Measurements from ENCODE around the gene SST. TPM values are rescaled to one million over a fixed set of nuclear protein-coding genes. Genes with fewer than 3 reads are reported as not detected.

The SST gene
- not detected in 2 replicates for total RNA-seq (2014; rRNA removed; shearing (Covaris generic))

DNA sequence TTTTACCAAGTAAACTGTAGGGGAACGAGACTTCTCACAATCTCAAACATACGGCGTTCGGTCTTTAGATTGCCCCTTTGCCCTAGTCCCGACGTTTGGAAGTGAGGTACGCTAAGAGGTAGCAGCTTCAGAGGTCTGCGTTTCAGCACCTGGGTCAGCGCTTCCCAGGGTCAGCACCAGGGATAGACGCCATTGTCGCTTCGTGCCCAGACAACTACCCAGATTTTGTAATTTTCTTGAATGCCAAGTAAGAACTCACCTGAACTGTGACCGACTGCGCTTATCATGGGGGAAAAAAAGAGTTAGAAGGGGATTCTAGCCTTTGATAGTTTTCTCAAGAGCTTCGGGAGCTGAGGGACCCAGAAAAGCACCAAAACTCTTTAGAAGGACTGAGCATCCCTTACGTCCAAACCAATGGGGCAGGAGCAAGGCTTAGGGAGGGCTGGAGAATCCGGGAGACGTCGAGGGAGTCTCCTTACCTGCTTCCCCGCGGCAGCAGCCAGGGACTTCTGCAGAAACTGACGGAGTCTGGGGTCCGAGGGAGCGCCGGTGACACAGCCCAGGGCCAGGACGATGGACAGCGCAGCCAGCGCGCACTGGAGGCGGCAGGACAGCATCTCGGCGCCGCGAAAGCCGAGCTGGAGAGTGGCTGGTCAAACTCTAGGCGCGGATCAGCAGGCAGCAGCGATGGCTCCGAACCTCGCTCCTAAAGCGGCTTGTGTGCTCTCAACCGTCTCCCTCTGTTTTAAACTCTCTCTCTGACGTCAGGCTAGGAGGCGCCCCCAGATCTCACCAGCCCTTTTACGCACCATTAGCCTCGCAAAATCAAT, at the start of gene SST:
Gene SST (minus strand): TSS at position 720 of the 830 bp plus-strand sequence. CDS start 103 bp downstream, at position 617.
- peak; percentile 17 for DNase-seq (ENCODE audit: low spot score)

DNA sequence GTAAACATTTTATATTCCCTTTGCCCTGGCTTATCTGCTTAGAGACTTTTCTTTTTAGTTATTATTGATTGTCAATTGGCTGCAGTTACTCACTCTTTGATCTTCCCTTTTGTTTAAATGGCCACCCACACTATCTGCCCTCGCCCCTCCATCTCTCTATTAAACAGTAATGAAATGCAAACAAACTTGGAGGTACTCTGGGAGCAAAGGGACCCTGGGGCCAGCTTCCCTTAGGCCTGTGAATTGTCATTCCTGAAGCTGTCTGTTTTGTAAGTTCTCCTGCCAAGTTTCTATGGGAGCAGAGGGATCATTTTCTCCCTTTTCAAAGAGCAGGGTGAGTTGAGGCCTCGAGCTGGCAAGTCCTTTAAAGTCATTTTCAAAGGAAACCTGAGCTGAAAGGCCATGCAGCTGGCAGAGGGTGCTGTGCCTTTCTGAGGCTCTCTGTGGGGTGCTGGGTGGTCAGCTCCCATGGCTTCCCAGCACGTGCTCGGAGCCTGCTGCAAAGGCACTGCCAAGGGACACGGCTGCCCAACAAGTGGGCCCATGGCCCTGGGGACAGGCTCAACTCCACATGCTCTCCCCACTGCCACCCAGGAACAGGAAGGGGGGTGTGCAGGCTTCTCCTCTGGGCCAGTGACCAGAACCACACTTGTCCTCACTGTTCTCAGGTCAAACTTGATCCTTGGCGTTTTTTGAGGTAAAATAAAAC, 49.6 kb upstream of the SST start:
- DNase-seq (ENCODE audit: low spot score): no peak

DNA sequence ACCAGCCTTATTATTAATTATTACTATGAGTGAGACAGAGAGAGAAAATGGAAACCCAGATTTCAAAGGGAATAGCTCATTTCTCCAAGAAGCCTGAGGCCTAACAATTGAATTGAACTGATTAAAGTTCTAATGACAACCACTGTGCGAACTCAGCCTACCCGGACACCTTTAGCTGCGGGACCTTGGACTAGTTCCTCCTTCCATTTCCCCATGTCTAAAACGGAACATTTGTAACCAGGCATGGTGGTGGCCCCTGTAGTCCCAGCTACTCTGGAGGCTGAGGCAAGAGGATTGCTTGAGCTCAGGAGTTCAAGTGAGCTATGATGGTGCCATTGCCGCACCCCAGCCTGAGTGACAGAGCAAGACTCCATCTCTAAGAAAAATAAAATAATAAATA, 48.6 kb upstream of the SST start:
- no peak for DNase-seq (ENCODE audit: low spot score)

DNA sequence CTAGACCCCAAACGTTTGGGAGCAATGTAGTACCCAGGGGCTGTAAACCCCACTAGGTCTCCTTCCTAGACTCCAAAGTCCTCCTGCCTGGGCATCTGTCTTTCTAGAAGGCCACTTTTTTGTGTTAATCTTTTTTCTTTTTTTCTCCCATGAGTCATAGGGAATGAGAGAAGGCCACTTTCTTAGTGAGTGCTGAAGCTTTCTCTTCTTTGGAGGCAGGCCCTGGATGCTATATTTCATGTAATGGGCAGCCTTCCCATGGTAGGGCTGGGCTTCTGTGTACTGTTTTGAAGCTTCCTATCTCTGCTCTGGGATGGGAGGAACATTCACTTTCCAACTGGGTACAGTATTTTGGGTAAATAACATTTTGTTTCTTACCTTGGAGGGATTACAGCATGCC, 47.4 kb upstream of the SST start:
- DNase-seq (ENCODE audit: low spot score): no peak

DNA sequence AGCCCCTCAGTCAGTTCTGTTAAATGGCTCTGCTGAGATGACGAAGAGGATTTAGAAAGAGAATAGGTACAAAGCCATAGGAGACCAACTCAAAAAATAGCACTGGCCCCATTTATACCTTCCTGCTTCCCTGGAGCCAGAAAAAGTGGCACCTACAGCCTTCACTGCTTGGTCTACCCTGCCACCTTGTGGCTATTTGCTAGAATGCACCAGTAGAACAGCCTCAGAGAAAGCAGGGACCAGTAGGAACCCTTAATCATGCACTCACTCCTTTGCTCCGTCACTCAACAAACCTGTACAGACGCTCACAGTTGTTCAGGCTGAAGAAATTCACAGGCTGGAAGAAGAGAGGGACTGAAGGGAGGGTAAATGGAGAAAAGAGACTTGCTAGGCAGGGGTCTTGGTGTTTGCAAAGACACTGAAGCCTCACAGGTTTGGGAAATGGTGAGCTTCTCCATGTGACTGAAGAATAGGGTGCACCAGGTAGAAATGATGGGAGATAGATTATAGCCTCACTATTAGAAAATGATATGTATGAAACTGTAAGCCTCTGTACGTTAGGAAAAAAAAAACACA, 44.3 kb upstream of the SST start:
- DNase-seq (ENCODE audit: low spot score): peak; percentile 78

DNA sequence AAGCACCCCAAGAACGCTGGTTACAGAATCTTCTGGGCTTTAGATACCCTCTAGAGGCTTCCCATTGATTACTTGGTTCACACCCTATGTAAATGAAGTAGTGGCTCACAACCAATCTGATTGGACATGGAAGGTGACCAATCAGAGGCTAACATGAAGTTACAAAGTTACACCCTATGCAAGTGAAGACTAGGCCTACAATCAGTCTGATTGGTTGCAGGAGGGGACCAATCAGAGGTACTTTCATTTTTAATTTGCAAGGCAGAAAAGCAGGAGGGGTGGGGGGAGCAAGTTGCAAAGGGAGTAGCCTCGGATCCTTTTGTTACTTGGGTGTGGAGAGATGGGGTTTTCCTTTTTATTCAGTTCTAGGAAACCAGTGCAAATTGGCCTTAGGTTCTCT, 43.3 kb upstream of the SST start:
- peak; percentile 67 for DNase-seq (ENCODE audit: low spot score)

DNA sequence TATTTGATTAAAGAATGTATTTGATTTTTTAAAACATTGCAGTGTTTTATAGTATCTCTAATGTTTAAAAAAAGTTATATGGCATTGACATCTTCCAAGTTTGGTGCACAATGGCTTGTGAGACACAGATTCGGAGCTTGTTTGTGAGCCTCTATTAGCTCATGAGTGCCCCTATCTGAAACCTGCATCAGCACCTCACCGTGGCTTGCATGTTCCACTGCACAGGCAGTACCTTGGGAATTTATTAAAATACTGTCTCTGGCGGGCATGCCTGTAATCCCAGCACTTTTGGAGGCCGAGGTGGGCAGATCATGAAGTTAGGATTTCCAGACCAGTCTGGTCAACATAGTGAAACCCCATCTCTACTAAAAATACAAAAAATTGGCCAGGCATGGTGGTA, 39.0 kb upstream of the SST start:
- DNase-seq (ENCODE audit: low spot score): no peak

DNA sequence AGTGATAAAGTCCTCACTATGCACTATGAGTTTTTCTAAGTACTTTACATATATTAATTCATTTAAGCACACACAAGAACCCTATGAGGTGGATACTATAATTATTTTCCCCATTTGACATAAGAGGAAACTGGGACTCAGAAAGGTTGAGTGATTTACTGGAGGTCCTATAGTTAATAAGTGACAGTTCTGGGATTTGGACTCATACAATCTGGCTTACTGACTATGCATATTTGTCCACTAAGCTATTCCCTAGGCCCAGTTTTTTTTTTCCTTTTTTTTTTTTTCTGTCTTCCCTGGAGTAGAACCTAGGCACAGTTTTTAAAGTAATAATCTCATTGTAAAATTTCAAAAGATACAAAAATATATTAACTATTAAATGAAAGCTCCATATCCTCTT, 38.5 kb upstream of the SST start:
- no peak for DNase-seq (ENCODE audit: low spot score)

DNA sequence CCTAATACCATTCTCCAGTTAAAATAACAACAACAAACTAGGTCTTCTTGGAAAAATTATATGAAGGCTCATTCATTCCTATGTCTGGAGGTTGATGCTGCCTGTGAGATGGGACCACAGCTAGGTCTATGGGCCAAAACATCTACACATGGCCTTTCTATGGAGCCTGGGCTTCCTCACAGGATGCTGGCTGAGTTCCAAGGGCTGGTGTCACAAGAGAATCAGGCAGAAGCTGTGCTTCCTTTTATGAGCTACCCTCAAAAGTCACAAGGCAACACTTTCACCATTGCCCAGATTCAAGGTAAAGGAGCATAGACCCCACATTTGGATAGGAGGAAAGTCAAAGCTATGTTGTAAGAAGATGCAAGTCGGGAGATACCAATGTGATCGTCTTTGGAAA, 36.8 kb upstream of the SST start:
- no peak for DNase-seq (ENCODE audit: low spot score)

DNA sequence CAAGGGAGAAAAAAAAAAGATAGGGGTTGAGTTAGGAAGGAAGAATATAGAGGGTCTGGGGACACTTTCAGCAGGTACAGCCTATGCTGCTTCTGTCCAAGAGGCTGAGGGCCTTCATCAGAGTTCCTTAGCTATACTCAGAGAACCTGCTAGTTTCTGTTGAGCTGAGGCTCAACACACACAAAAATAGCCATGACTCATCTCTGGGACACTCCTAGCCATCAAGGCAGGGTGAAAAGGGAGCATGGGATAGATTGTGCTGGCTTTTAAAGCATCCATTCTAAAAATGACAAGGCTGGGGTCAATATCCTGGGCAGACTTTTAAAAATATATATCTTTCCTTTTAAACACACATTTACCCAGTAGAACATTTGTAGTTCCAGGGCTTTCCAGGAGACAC, 35.0 kb upstream of the SST start:
- no peak for DNase-seq (ENCODE audit: low spot score)

DNA sequence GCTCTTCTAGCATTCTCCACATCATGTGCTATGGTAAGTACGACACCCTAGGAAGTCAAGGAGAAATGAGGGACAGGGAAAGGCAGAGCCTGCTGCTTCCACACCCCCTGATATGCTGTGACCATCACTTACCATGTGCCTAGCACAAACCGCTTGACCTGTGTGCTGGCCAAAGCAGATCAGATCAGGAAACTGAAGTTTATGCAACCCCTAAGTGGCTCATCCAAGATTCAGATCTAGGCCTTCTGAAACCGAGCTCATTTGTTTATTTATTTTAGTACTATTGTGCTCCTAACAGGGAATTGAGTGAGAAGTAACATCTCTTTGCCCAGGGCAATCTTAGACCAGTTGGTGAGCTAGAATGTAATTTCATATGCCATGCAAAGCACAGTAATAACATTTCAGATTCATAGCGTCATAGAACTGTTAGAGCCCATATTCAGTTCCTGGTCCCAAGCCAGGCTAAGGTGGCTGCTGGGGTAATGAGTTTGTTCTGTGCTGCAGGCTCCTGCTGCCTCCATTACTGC, 32.4 kb upstream of the SST start, which contains the start of gene RTP2:
Gene RTP2 (minus strand): TSS at position 51 of the 527 bp plus-strand sequence. CDS start 429 bp downstream, outside the sequence.
- DNase-seq (ENCODE audit: low spot score): no peak

DNA sequence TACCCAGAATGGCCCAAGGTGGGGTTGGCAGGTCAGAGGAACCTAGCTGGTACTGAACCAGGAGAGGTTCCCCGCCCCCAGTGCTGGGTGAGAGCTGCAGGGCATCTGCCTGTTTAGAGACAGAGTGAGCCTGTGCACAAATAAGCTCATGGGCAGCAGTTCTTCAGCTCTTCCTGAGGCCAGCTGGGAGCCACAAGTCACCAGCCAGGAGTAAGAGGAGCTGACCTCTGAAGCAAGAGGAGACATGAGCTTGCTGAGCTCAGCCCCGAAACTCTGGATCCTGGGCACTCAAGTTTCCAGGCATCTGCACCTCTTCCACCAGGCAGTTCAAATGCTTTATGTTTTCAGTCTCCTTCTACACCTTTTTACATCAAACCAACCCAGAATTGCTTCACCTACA, 30.1 kb upstream of the SST start:
- no peak for DNase-seq (ENCODE audit: low spot score)

DNA sequence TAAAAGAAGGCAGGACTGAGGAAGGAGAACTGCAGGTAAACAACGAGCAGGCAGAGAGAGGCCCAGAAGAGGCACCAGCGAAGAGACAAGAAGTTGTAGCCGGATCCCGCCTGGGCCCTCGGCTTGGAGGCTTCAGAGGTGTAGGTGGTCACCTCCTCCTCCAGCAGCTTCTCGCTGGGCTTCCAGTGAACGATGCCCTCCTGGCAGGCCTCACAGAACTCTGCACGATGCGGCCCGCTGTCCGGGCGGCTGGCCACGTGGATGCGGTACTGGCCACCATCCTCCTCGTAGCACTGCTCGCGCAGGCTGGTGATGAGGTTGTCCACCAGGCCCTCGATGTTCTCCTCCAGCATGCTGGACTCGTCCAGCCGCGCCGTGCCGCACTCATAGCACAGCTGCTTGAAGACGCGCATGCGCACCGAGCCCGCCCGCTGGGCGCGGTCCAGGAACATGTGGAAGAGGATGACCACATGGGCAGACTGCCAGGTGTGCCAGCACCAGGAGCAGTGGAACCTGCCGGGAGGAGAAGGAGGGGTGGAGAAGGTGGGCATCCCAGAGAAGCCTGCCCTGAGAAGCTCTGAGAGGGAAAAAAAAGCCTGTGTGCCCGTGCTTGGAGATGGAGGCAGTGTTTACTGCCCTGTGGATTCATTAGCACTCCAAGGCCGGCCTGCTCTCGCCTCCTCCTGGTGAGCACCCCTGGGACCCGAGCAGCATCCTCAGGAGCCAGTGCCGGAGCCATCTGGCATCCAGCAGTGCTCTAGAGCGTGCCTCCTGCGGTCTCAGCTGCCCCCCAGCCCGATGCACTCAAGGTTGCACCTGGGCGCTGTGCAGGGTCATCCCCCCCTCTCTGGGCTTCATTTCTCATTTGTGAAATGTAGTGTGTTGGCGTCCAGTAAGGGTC, 28.6 kb upstream of the SST start:
- DNase-seq (ENCODE audit: low spot score): no peak

DNA sequence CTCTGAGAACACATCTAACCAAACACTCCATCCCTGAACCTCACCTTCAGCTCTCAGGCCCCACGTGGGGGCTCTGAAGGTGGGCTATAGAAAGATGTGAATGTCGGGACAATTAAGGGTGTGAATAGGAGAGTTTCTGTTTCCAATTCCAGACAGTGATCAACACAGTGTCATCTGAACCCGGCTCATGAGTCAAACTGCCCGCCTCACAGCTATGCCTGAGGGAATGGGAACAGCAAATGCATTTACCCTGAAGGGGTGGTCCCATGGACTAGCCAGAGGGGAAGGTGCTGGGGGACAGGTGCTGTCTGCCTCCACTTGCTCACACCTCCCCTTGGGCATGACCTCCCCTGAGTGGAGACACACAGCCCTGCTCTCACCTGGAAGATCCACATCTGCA, 25.8 kb upstream of the SST start:
- DNase-seq (ENCODE audit: low spot score): no peak

DNA sequence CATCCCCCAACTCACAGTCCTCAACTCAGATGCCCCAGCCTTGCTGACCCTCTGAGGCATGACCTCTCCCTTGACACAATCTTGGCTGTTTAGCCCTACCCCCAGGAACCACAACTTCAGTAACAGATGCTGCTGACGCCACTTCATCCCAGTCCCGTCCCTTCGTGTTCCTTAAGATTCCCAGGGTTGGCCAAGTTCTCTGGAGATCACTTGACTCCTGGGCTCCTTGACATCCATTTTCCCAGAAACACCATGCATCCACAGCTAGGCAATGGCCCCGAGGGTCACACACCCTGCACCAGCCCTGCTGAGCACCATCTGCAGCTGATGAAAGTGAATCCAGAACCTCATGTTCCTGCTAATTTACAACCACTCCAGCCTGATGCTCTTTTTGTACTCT, 25.3 kb upstream of the SST start:
- no peak for DNase-seq (ENCODE audit: low spot score)

DNA sequence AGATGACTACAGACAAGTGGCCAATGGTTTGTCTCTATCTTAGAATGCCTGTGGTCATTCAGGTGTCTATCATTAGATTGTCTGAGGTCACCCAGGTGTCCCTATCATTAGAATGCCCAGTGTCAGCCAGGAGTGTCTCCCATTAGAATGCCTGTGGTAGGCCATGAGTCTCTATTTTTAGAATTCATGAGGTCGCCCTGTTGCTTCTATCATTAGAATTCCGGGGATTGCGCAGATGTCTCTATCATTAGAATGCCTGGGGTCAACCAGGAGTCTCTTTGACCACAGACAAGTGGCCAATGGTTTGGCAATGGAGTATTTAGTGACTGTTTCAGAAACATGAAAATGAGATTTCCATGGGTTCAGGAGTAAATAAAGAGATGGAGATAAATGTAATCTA, 24.6 kb upstream of the SST start:
- DNase-seq (ENCODE audit: low spot score): peak; percentile 67

DNA sequence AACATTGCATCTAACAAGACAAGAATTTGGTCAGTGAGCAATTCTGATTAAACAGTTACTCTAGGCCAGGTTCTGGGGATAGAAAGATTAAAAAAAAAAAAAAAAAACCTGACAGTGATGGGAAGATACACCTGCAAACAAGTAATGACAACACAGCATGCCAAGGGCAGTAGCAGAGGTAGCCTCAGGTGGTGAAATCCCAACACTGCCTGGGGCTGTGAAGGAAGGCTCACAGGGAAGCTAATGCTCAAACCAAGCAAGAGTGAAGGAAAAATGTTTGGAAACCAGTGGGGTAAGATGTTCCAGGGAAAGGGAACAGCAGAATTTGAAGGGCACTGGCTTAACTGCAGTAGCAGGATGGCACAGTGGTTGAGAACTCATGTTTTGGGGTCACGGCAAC, 23.2 kb upstream of the SST start:
- DNase-seq (ENCODE audit: low spot score): no peak

DNA sequence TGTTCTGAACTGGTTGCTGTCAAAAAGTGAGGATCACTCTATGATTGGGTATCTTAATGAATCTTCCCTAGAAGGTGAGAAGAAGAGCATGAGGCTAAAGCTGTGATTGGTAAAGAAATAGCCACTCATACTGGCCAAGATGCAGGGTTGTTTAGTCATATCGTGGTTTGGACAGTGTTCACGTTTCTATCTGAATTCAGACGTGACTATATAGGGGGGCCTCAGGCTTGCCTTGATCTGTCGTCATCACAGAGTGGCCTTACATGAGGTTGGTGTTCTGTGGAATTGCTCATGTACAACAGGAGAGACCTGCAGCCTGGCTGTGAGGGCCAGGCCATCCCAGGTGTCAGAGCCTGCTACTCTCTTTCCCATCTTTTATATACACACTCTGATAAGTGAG, 19.8 kb upstream of the SST start:
- peak; percentile 13 for DNase-seq (ENCODE audit: low spot score)

DNA sequence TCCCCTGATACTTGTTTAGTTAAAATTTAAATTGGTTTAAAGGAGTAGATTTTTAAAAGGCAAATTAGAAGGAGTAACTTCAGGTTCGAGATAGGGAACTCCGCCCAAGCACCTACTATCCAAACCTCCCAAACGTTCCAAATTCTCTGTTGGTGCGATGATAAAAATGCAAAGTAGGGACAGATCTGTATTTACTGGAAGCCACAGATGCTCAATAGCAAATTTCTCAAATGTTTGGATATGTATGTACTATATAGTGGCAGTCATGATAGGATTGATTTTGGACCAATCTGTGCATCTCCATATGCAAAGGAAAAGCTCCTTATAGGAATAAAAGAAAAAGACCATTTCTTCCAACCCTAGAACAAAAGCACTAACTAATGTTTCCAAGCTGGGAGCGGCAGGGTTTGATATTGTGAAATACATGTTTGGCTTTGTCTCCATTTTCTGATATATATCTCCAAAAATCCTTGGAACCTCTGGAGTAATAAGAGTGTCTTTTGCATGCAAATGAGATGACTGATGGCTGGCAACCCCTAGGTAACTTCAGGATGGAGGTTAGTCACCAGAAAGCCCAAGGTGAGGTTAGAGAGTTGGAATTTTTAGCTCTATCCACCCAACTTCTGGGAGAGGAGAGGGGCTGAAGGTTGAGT, 16.6 kb upstream of the SST start:
- no peak for DNase-seq (ENCODE audit: low spot score)

DNA sequence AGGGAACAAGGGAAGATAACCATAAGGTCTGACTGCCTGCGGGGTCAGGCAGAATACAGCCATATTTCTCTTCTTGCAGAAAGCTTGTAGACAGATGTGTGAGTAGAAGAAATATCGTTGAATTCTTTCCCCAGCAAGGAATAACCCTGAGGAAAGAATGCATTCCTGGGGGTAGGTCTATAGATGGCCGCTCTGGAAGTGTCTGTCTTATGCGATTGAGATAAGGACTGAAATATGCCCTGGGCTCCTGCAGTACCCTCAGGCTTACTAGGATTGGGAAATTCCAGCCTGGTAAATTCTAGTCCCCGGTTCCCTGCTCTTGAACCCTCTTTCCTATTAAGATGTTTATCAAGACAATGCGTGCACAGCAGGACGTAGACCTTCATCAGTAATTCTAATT, 15.8 kb upstream of the SST start:
- no peak for DNase-seq (ENCODE audit: low spot score)

DNA sequence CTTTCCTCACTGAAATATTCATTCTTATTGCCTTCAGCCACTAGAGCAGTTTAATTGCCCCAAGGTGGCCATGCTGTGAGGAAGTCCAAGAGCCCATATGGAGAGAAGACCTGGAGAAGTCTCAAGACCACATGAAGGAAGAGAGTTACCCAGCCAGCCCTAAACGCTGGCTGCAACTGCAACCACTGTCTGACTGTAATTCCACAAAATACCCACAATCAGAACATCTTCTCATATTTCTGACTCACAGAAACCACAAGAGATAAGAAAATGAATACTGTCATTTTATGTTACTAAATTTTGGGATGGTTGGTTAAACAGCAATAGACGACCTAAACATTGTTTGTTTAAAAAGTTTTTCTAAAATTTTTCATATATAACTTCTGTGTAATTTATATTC, 14.7 kb upstream of the SST start:
- DNase-seq (ENCODE audit: low spot score): peak; percentile 60
